DOHH2 (cell line): ENCODE data around the gene FAM221B.

Experiments
- EZH2phosphoT487 ChIP-seq: fragments of 200-600 bp; sonication (generic); IDR thresholded peaks from 2 replicates; pipeline ENCODE4 v1.6.1; 2017; ENCODE audit warnings: borderline replicate concordance, mild to moderate bottlenecking, antibody characterized with exemption, low read length, moderate library complexity, mixed read lengths
- TF ChIP-seq, protein P1 (sequence below): fragments of 200-600 bp; sonication (generic); IDR thresholded peaks from one replicate; pipeline ENCODE4 v1.5.1; 2014; ENCODE audit warnings: antibody characterized with exemption, mild to moderate bottlenecking, low read depth, low read length; ENCODE audit not compliant: poor library complexity, severe bottlenecking

DNA sequence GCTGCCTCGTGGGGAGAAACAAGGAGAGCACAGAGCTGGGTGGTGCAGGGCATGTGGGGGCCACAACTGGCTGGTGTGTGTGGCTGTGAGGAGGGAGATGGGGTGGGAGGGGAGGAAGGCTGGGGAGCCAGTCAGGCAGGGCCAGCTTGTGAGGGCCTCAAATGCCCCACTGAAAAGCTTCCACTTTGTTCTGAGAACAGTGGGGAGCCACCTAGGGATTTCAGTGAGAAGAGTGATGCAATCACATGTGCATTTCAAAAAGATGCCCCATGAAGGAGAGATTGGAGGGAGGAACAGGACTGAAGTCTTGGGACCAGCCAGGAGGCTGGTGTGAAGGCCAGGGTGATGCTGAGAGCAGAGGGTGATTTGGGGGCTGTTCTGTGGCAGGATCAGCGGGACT lies 40.4 kb upstream of the FAM221B start:
- TF ChIP-seq, protein P1, sequence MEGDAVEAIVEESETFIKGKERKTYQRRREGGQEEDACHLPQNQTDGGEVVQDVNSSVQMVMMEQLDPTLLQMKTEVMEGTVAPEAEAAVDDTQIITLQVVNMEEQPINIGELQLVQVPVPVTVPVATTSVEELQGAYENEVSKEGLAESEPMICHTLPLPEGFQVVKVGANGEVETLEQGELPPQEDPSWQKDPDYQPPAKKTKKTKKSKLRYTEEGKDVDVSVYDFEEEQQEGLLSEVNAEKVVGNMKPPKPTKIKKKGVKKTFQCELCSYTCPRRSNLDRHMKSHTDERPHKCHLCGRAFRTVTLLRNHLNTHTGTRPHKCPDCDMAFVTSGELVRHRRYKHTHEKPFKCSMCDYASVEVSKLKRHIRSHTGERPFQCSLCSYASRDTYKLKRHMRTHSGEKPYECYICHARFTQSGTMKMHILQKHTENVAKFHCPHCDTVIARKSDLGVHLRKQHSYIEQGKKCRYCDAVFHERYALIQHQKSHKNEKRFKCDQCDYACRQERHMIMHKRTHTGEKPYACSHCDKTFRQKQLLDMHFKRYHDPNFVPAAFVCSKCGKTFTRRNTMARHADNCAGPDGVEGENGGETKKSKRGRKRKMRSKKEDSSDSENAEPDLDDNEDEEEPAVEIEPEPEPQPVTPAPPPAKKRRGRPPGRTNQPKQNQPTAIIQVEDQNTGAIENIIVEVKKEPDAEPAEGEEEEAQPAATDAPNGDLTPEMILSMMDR, result no peak
- no peak for TF ChIP-seq EZH2phosphoT487
